Body of pancreas (tissue), 4 donors: ENCODE results near the gene TMPRSS9. TPM values are rescaled to one million over a fixed set of nuclear protein-coding genes. Genes with fewer than 3 reads are reported as not detected.

ENCODE experiments used
- ATAC-seq: fragments of 150-250 bp; one replicate; pipeline ENCODE4 v1.9.1; 2016
- DNase-seq, 4 donors: peaks; one replicate each; pipeline ENCODE4 v3.0.0-alpha.2; 2019
- H3K27ac ChIP-seq, 4 donors: fragments of 200-600 bp; sonication (generic); 1 replicate in 3 of 4; 2 replicates in 1 of 4; pipeline versions ENCODE4 v1.5.1 to v1.6.1; 2016 to 2019; ENCODE audit warnings: mild to moderate bottlenecking in 1 of 4, mixed read lengths in 1 of 4, moderate library complexity in 1 of 4
- H3K27me3 ChIP-seq, 2 donors: fragments of 200-600 bp; sonication (generic); one replicate each; pipeline ENCODE4 v1.6.0; 2016; ENCODE audit warnings: mild to moderate bottlenecking in 1 of 2
- H3K36me3 ChIP-seq, 2 donors: fragments of 200-600 bp; sonication (generic); replicated peaks in 1 of 2; 2 replicates each; pipeline ENCODE4 v1.5.1; 2016; ENCODE audit warnings: low read depth in 2 of 2; ENCODE audit not compliant: insufficient read depth in 1 of 2
- H3K4me1 ChIP-seq: fragments of 200-600 bp; sonication (generic); one replicate; pipeline ENCODE4 v1.6.0; 2016
- H3K4me3 ChIP-seq, 2 donors: fragments of 200-600 bp; sonication (generic); 1 replicate in 1 of 2; 2 replicates in 1 of 2; pipeline ENCODE4 v1.5.1; 2016 to 2019
- H3K9me3 ChIP-seq, 3 donors: fragments of 200-600 bp; sonication (generic); 1 replicate in 2 of 3; 2 replicates in 1 of 3; pipeline ENCODE4 v1.5.1; 2016
- CTCF ChIP-seq, 7 experiments: fragments of 450-650 bp in 4 of 7; fragments of 200-600 bp in 3 of 7; sonication (generic) in 3 of 7; IDR thresholded peaks; one replicate each; pipeline ENCODE4 v1.5.1; 2016 to 2019; ENCODE audit warnings: antibody characterized with exemption in 7 of 7
- POLR2A ChIP-seq, 3 donors: fragments of 450-650 bp; IDR thresholded peaks; one replicate each; pipeline ENCODE4 v1.6.1; 2016; ENCODE audit warnings: antibody characterized with exemption in 3 of 3, mild to moderate bottlenecking in 2 of 3
- WGBS, 2 donors: methylation state at CpG; one replicate each; pipeline ENCODE4 v1.1.5; 2017; 5-methylcytosine and 5-hydroxymethylcytosine counted together
- intact Hi-C: fragments of 100-400 bp; cut with DNase I; formaldehyde crosslinking; loops from one replicate; pipeline ENCODE4 v1.15.1; 2023
- total RNA-seq, 2 donors: library from RNA; depleted of rRNA; stranded (reverse); fragments of >200 nt; gene quantifications; one replicate each; pipeline ENCODE4 v1.1.0, GENCODE V29; 2016

Gene TMPRSS9
- total RNA-seq, 2 donors from 2014 or later = not detected

DNA sequence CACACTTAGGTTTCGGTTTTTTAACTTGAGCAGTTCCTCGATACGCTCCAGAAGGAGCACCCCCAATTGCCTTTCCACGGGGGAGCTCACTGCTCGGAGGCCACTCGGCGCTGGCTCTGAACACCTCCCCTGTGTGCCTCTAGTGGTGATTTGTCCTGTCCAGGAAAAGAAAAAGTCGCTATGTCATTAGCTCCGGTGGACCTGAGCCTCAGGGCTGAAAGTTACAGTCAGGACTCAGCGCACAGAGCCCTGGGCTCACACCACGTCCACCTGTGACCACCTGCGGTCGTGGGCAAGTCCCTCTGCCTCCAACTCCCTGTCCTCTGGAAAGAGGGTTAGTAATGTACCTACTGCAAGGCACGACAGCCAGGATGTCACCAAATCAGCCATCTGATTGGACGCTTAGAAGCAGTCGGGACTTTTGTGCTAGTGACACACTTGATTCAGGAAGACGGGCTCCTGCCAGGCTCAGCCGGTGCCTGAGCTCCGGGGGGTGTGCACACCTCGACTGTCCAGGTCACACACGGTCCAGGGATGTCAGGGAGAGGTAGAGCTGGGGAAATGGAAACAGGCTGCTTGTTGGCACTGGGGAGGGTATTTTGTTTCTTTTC, 3.9 kb upstream of the TMPRSS9 start:
- 76% methylated on average over 10 to 21 of the region's 21 CpGs for WGBS, 2 donors
- no peaks in the 10 kb centered on the region for H3K4me1 ChIP-seq
- ATAC-seq = no peak
- intact Hi-C loops = no loop called here
- no peaks in the 10 kb centered on the region for H3K9me3 ChIP-seq
- TF ChIP-seq POLR2A (IDR thresholded peaks at IDR 0.05) = no peak
- TF ChIP-seq CTCF (IDR thresholded peaks at IDR 0.05) = no peak
- DNase-seq = no peak
- H3K27me3 ChIP-seq = no peaks in the 10 kb centered on the region
- no peak overlapping the region for H3K4me3 ChIP-seq
- H3K36me3 ChIP-seq = no peaks in the 10 kb centered on the region
- no peak overlapping the region for H3K27ac ChIP-seq

DNA sequence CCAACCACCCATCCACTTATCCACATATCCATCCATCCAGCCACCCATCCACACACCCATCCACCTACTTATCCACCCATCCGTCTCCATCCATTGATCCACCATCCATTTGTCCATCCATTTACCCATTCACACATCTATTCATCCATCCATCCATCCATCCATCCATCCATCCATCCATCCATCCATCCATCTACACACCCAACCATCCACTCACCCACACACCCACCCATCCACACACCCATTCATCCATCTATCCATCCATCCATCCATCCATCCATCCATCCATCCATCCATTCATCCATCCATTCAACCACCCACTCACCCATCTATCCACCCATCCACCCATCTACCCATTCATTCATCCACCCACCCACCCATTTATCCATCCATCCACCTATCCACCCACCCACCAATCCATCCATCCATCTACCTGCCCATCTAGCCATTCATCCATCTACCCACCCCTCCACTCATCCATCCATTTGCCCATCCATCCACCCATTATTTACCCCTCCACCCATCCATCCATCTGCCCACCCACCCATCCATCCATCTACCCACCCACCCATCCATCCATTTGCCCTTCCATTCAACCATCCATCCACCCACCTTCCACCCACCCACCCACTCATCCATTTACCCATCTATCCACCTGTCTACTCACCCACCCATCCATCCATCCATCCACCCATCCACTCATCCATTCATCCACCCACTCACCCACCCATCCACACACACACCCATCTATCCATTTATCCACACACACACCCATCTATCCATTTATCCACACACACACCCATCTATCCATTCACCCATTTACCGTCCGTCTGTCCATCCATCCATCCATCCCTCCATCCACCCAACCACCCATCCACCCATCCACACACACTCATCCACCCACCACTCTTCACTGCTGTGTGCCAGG, 2.5 kb upstream of the TMPRSS9 start:
- Histone ChIP-seq H3K27me3 (peaks cover 0 to 7% of the 10 kb centered on the region in 2 donors), H3K9me3 (no peaks in the 10 kb centered on the region), H3K4me3 (no peak overlapping the region), H3K4me1 (no peaks in the 10 kb centered on the region), H3K36me3 (no peaks in the 10 kb centered on the region), H3K27ac (no peak overlapping the region)
- intact Hi-C loops = no loop called here
- no peak for DNase-seq
- TF ChIP-seq CTCF (IDR thresholded peaks at IDR 0.05) = no peak
- TF ChIP-seq POLR2A (IDR thresholded peaks at IDR 0.05) = no peak
- WGBS, 2 donors = 88 to 97% methylated on average over 3 of the region's 3 CpGs
- ATAC-seq = no peak

- no peaks in the 10 kb centered on the region for H3K9me3 ChIP-seq
- ATAC-seq = no peak
- TF ChIP-seq POLR2A (IDR thresholded peaks at IDR 0.05) = no peak
- no peak for TF ChIP-seq CTCF (IDR thresholded peaks at IDR 0.05)
- no peak overlapping the region for H3K4me3 ChIP-seq
- no peak overlapping the region for H3K27ac ChIP-seq
- no peaks in the 10 kb centered on the region for H3K4me1 ChIP-seq
- DNase-seq = no peak
- intact Hi-C loops = no loop called here
- no peaks in the 10 kb centered on the region for H3K36me3 ChIP-seq
- peaks cover 0 to 10% of the 10 kb centered on the region in 2 donors for H3K27me3 ChIP-seq
- whole genome bisulfite sequencing, 2 donors = 65 to 69% methylated on average over 23 to 28 of the region's 28 CpGs
These were observed 1.4 kb upstream of the TMPRSS9 start for GRCh38 chr19:2358548-2359173.

- WGBS, 2 donors = 38% methylated on average over 7 to 11 of the region's 11 CpGs
These were observed 768 bp downstream of the TMPRSS9 start for GRCh38 chr19:2360833-2361232.

More at GRCh38 chr19:2360833-2361232, 768 bp downstream of the TMPRSS9 start:
- Histone ChIP-seq H3K27ac (no peak overlapping the region), H3K4me3 (no peak overlapping the region), H3K4me1 (no peaks in the 10 kb centered on the region), H3K27me3 (peaks cover 0 to 10% of the 10 kb centered on the region in 2 donors), H3K9me3 (no peaks in the 10 kb centered on the region), H3K36me3 (no peaks in the 10 kb centered on the region)
- TF ChIP-seq CTCF (IDR thresholded peaks at IDR 0.05) (no peak), POLR2A (IDR thresholded peaks at IDR 0.05) (no peak)
- ATAC-seq (no peak), DNase-seq (no peak)
- intact Hi-C loops = no loop called here
